Measurements from ENCODE around the gene IFNGR2. TPM values are rescaled to one million over a fixed set of nuclear protein-coding genes. Genes with fewer than 3 reads are reported as not detected.
"Not testable (repeated sequence)": the region's sequence is repeated elsewhere in the genome, so short reads cannot be mapped to it uniquely, and the experiment has no call there.

The IFNGR2 gene
- total RNA-seq, 3 donors from 2014 or later, result 8.7 to 12.8 (median 10.5) TPM

- H3K9me3 Mint-ChIP-seq, result peaks cover 8% of the 10 kb centered on the region
- peaks cover 2% of the 10 kb centered on the region for H3K27me3 Mint-ChIP-seq (ENCODE audit: low read depth)
- no peak overlapping the region for H3K4me3 Mint-ChIP-seq
- peaks cover 5% of the 10 kb centered on the region for H3K36me3 Mint-ChIP-seq (ENCODE audit: insufficient read depth)
- peaks cover 12% of the 10 kb centered on the region for H3K4me1 Mint-ChIP-seq (ENCODE audit: low read depth)
- DNase-seq (no peak), ATAC-seq (no peak)
These were observed 32.9 kb upstream of the IFNGR2 start for GRCh38 chr21:33370305-33370704.

DNA sequence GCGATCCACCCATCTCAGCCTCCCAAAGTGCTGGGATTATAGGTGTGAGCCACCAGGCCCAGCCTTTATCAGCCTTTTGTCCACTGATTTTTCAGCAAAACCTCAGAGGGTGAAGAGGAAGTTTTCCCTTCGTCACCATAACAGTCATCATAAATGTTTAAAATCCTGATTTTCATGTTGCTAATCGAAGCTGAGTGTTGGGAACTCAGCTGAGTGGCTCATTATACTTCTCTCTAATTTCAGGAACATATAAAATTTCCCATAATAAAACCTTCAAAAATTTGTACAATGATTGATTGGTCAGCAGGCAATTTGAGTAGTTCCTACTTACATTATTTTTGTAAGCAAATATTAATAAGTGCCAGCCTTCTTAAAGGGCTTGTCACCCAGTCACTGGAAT lies 31.8 kb upstream of the IFNGR2 start:
- H3K4me3 Mint-ChIP-seq, result no peak overlapping the region
- H3K36me3 Mint-ChIP-seq (ENCODE audit: insufficient read depth), result peaks cover 5% of the 10 kb centered on the region
- ATAC-seq, result no peak
- H3K9me3 Mint-ChIP-seq, result peaks cover 8% of the 10 kb centered on the region
- no peak for DNase-seq
- peaks cover 3% of the 10 kb centered on the region for H3K27me3 Mint-ChIP-seq (ENCODE audit: low read depth)
- peaks cover 14% of the 10 kb centered on the region for H3K4me1 Mint-ChIP-seq (ENCODE audit: low read depth)

- ATAC-seq (no peak), DNase-seq (no peak)
- Mint-ChIP-seq H3K36me3 (ENCODE audit: insufficient read depth) (peaks cover under 1% of the 10 kb centered on the region), H3K9me3 (peaks cover 2% of the 10 kb centered on the region), H3K4me3 (no peak overlapping the region), H3K27me3 (ENCODE audit: low read depth) (peaks cover 3% of the 10 kb centered on the region), H3K4me1 (ENCODE audit: low read depth) (peaks cover 14% of the 10 kb centered on the region)
These were observed 30.6 kb upstream of the IFNGR2 start for GRCh38 chr21:33372582-33372981.

- H3K4me1 Mint-ChIP-seq (ENCODE audit: low read depth), result peaks cover 17% of the 10 kb centered on the region
- no peak for ATAC-seq
- peaks cover 3% of the 10 kb centered on the region for H3K27me3 Mint-ChIP-seq (ENCODE audit: low read depth)
- H3K36me3 Mint-ChIP-seq (ENCODE audit: insufficient read depth), result no peaks in the 10 kb centered on the region
- H3K9me3 Mint-ChIP-seq, result no peaks in the 10 kb centered on the region
- no peak overlapping the region for H3K4me3 Mint-ChIP-seq
- no peak for DNase-seq
These were observed 29.8 kb upstream of the IFNGR2 start for GRCh38 chr21:33373451-33373850.

- no peaks in the 10 kb centered on the region for H3K9me3 Mint-ChIP-seq
- H3K36me3 Mint-ChIP-seq (ENCODE audit: insufficient read depth), result no peaks in the 10 kb centered on the region
- peaks cover 18% of the 10 kb centered on the region for H3K4me1 Mint-ChIP-seq (ENCODE audit: low read depth)
These were observed 29.1 kb upstream of the IFNGR2 start for GRCh38 chr21:33374080-33374449.

DNA sequence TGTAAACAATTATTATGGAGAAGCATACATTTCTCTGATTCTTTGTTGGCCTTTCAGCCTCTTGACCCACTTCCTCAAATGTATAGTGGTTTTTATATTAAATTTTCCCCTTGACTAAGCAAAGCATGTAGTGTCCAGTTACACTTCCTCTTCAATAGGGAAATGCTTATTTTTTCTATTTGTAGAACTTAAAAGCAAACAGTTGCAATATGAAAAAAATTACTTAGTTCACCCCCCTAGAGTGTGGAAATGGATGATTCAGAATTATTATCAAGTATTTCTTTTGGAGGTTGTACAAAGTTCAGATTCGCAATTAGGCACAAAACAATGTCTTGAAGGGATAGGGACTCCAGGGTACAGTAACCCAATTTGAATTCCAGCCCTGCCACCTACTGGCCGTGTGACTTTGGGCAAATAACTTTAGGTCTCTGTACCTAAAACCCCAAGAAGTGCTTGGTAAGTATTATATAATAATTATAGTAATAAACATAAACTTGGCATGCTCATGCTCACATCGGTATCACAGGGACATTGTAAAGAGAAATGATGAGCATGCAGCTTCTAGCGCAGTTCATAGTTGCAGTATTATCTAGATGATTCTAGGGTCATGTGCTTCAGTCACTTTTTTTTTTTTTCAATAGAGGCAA lies 28.6 kb upstream of the IFNGR2 start:
- DNase-seq (peak; percentile 52), ATAC-seq (peak in 1 of 2 donors; percentile 63)
- Mint-ChIP-seq H3K27me3 (ENCODE audit: low read depth) (peaks cover 3% of the 10 kb centered on the region), H3K4me3 (no peak overlapping the region), H3K4me1 (ENCODE audit: low read depth) (peaks cover 21% of the 10 kb centered on the region), H3K9me3 (no peaks in the 10 kb centered on the region), H3K36me3 (ENCODE audit: insufficient read depth) (no peaks in the 10 kb centered on the region)

More at GRCh38 chr21:33374080-33374449, 29.1 kb upstream of the IFNGR2 start:
- no peak overlapping the region for H3K4me3 Mint-ChIP-seq
- H3K27me3 Mint-ChIP-seq (ENCODE audit: low read depth), result peaks cover 3% of the 10 kb centered on the region
- DNase-seq (no peak), ATAC-seq (no peak)

GRCh38 chr21:33375101-33375644 lies 28.0 kb upstream of the IFNGR2 start:
- no peak overlapping the region for H3K4me3 Mint-ChIP-seq
- no peaks in the 10 kb centered on the region for H3K36me3 Mint-ChIP-seq (ENCODE audit: insufficient read depth)
- H3K4me1 Mint-ChIP-seq (ENCODE audit: low read depth), result peaks cover 27% of the 10 kb centered on the region
- no peaks in the 10 kb centered on the region for H3K9me3 Mint-ChIP-seq
- no peak for DNase-seq
- ATAC-seq, result no peak
- H3K27me3 Mint-ChIP-seq (ENCODE audit: low read depth), result peaks cover 3% of the 10 kb centered on the region

- H3K9me3 Mint-ChIP-seq, result peaks cover 3% of the 10 kb centered on the region
- ATAC-seq (no peak), DNase-seq (no peak)
- no peak overlapping the region for H3K4me3 Mint-ChIP-seq
- no peaks in the 10 kb centered on the region for H3K36me3 Mint-ChIP-seq (ENCODE audit: insufficient read depth)
- peaks cover 3% of the 10 kb centered on the region for H3K27me3 Mint-ChIP-seq (ENCODE audit: low read depth)
- peaks cover 49% of the 10 kb centered on the region for H3K4me1 Mint-ChIP-seq (ENCODE audit: low read depth)
These were observed 25.8 kb upstream of the IFNGR2 start for GRCh38 chr21:33377221-33377920.

- DNase-seq (no peak), ATAC-seq (no peak)
- Mint-ChIP-seq H3K27me3 (ENCODE audit: low read depth) (peaks cover 3% of the 10 kb centered on the region), H3K9me3 (peaks cover 3% of the 10 kb centered on the region), H3K36me3 (ENCODE audit: insufficient read depth) (no peaks in the 10 kb centered on the region), H3K4me1 (ENCODE audit: low read depth) (peaks cover 56% of the 10 kb centered on the region), H3K4me3 (no peak overlapping the region)
These were observed 25.1 kb upstream of the IFNGR2 start for GRCh38 chr21:33378081-33378480.

- DNase-seq; H3K36me3 Mint-ChIP-seq (ENCODE audit: insufficient read depth); H3K9me3 Mint-ChIP-seq; H3K27me3 Mint-ChIP-seq (ENCODE audit: low read depth); ATAC-seq: not testable (repeated sequence)
- Mint-ChIP-seq H3K4me3 (peak overlapping the region; percentile 53), H3K4me1 (ENCODE audit: low read depth) (peaks cover 65% of the 10 kb centered on the region)
These were observed 23.3 kb upstream of the IFNGR2 start for GRCh38 chr21:33379934-33380333.

DNA sequence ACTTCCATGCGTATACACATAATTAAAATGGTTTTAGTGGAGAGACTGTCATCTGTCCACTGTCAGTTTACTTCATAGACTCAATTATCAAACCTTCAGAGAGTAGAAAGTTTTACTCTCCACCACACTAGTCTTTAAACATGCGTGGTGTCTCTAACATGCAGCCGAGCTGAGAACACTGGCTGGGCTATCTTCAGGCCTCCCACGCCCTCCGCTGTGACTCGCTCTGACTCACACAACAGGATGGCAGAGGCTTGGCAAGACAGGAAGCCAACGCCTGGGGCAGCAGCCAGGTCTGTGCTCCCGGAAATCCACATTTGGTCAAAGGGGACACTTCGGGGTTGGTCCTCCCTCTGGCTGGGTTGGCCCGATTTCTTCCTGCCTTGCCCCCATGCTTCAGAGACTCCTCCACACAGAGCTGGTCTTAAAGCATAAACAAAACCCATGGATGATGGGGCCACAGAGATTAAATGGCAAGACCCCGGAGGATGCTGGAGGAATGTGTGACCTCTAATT lies 22.7 kb upstream of the IFNGR2 start:
- DNase-seq, result peak; percentile 86
- peaks cover 3% of the 10 kb centered on the region for H3K9me3 Mint-ChIP-seq
- ATAC-seq, result peak; percentile 82 to 84
- peak overlapping the region; percentile 53 for H3K4me3 Mint-ChIP-seq
- H3K36me3 Mint-ChIP-seq (ENCODE audit: insufficient read depth), result no peaks in the 10 kb centered on the region
- peaks cover 65% of the 10 kb centered on the region for H3K4me1 Mint-ChIP-seq (ENCODE audit: low read depth)
- no peaks in the 10 kb centered on the region for H3K27me3 Mint-ChIP-seq (ENCODE audit: low read depth)

DNA sequence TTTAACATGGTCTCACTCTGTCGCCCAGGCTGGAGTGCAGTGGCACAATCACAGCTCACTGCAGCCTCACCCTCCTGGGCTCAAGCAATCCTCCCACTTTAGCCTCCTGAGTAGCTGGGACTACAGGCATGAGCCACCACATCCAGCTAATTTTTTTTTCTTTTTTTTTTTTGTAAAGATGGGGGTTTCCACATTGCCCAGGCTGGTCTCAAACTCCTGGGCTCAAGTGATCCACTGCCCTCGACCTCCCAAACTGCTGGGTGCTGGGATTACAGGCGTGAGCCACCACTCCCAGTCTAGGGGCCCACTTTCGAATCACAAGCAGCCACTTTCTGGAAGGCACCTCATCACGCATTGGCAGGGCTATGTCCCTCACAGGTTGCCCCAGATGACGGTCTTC lies 21.8 kb upstream of the IFNGR2 start:
- not testable (repeated sequence) for ATAC-seq; H3K4me3 Mint-ChIP-seq; H3K36me3 Mint-ChIP-seq (ENCODE audit: insufficient read depth); DNase-seq; H3K9me3 Mint-ChIP-seq; H3K27me3 Mint-ChIP-seq (ENCODE audit: low read depth)
- peaks cover 66% of the 10 kb centered on the region for H3K4me1 Mint-ChIP-seq (ENCODE audit: low read depth)

- peaks cover 2% of the 10 kb centered on the region for H3K27me3 Mint-ChIP-seq (ENCODE audit: low read depth)
- peaks cover 3% of the 10 kb centered on the region for H3K9me3 Mint-ChIP-seq
- H3K4me3 Mint-ChIP-seq, result peak overlapping the region; percentile 72
- H3K4me1 Mint-ChIP-seq (ENCODE audit: low read depth), result peaks cover 67% of the 10 kb centered on the region
- peak; percentile 64 for DNase-seq
- ATAC-seq, result peak; percentile 59 to 65
- H3K36me3 Mint-ChIP-seq (ENCODE audit: insufficient read depth), result no peaks in the 10 kb centered on the region
These were observed 19.9 kb upstream of the IFNGR2 start for GRCh38 chr21:33383056-33383888.

GRCh38 chr21:33384841-33385331 lies 18.3 kb upstream of the IFNGR2 start:
- ATAC-seq (peak; percentile 43 to 53), DNase-seq (peak; percentile 28)
- Mint-ChIP-seq H3K27me3 (ENCODE audit: low read depth) (peaks cover 8% of the 10 kb centered on the region), H3K9me3 (peaks cover 3% of the 10 kb centered on the region), H3K4me1 (ENCODE audit: low read depth) (peaks cover 59% of the 10 kb centered on the region), H3K4me3 (peak overlapping the region; percentile 74), H3K36me3 (ENCODE audit: insufficient read depth) (no peaks in the 10 kb centered on the region)

Data from activated T-cell treated with anti-CD3 and anti-CD28 coated beads, Interleukin-2, amount 50 U/mL, for 4 hours (primary cell).